Mammary epithelial cell (primary cell): Measurements from ENCODE around the gene MED12L.

ENCODE experiments used
- CTCF ChIP-seq, 2 donors: IDR thresholded peaks in 1 of 2; conservative IDR thresholded peaks in 1 of 2; 2 replicates each; pipeline ENCODE4 v1.5.1; 2011 to 2012; ENCODE audit warnings: inconsistent platforms in 2 of 2, low read length in 2 of 2, mild to moderate bottlenecking in 2 of 2, control low read depth in 1 of 2, low read depth in 1 of 2; ENCODE audit not compliant: insufficient read depth in 1 of 2; ENCODE audit errors: extremely low read depth in 1 of 2
- EZH2 ChIP-seq: IDR thresholded peaks from 2 replicates; pipeline ENCODE4 v1.6.1; 2012; ENCODE audit warnings: low read length, inconsistent platforms, borderline replicate concordance

- TF ChIP-seq CTCF (conservative IDR thresholded peaks at IDR 0.05 in 1 of 2, IDR thresholded peaks at IDR 0.05 in 1 of 2; ENCODE audit: extremely low read depth in 1 of 2, insufficient read depth in 1 of 2, low read depth in 1 of 2, low read length in 2 of 2) (no peak), EZH2 (no peak)
Observed at GRCh38 chr3:151382671-151383070, 297.2 kb downstream of the MED12L start.
